ENCODE results near the gene MCC.

The MCC gene

DNA sequence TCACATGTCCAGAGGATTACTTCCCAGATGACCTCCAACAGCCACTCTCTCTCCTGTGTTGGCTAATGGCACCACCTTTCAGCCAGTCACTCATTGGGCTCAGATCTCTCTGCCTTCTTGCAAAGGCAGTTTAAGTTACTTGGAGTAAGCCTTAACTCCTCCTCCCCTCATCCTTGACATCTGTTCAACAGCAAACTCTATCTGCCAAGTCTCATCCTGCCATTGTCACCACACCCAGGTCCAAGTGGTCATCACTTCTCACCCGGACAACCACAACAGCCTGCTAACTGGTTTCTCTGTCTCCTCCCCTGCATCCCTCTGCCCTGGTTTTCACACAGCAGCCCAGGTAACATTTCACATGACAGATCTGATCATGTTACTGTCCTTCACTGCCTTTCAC, 453.2 kb downstream of the MCC start:
- no peak overlapping the region for H3K9ac ChIP-seq

DNA sequence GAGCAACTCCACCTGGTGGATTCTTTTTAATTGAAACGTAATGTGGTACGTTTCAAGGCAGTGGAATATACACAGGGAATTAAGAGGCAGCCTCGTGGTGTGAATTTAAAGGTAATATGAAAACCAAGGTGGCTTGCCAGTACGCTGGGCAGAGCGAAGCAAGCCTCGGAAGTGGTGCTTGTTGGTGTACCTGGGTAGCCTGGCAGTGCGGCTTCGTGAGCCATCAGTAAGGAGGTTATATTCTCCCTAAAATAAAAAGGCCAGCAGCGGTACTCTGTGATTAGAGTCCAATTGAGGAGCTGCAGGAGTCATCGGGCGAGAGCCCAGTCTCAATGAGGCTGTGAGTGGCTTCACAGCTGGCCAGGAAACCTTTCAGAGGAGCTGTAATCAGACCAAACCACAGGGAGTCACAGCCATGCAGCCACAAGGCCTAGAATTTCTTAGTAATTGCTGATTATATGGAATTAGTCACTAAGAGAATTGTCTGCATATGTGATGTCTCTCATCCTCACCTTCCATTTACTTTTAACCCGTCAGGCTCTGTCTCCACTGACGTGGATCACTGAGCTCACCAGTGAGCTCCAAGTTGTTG, 454.0 kb downstream of the MCC start:
- Histone ChIP-seq H3K4me3 (no peak overlapping the region), H4K20me1 (no peaks in the 10 kb centered on the region), H3K9ac (no peak overlapping the region), H3K4me1 (no peaks in the 10 kb centered on the region), H3K9me3 (no peaks in the 10 kb centered on the region), H3K27me3 (no peaks in the 10 kb centered on the region), H3K4me2 (no peak overlapping the region), H3K36me3 (no peaks in the 10 kb centered on the region), H3K27ac (no peak overlapping the region)
- no peak for TF ChIP-seq Cebpa-rat (IDR thresholded peaks at IDR 0.05)

More for the DNA sequence above, 453.2 kb downstream of the MCC start:
- Histone ChIP-seq H3K27ac (0 out of 2 replicates have a peak overlapping the region, but pooled peaks have one; percentile 2), H3K4me1 (no peaks in the 10 kb centered on the region), H3K9me3 (no peaks in the 10 kb centered on the region), H3K27me3 (no peaks in the 10 kb centered on the region), H4K20me1 (no peaks in the 10 kb centered on the region), H3K4me3 (no peak overlapping the region), H3K4me2 (no peak overlapping the region), H3K36me3 (no peaks in the 10 kb centered on the region)
- no peak for TF ChIP-seq Cebpa-rat (IDR thresholded peaks at IDR 0.05)

DNA sequence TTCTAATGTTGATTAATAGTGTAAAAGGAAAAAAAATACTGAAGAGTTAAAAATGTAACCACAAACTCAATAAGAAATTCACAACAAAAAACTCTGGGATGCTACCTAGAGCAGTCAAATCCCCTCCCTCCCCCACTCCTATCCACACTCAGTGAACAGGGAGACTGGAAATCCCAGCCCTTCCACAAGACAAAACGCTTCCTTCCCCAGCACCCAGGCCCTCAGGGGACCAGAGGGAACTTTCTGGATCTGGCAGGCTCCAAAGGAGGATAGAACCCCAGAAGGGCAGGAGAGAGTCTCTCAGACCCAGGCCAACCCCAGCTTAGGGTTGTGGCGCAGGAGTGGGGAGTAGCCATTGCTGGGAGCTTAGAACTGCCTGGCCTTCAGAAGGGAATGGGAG, 456.7 kb downstream of the MCC start:
- Histone ChIP-seq H3K9ac (no peak overlapping the region), H3K4me1 (no peaks in the 10 kb centered on the region), H4K20me1 (no peaks in the 10 kb centered on the region), H3K36me3 (peaks cover 15% of the 10 kb centered on the region), H3K4me2 (no peak overlapping the region), H3K27me3 (no peaks in the 10 kb centered on the region), H3K9me3 (no peaks in the 10 kb centered on the region), H3K4me3 (no peak overlapping the region), H3K27ac (no peak overlapping the region)
- no peak for TF ChIP-seq Cebpa-rat (IDR thresholded peaks at IDR 0.05)

DNA sequence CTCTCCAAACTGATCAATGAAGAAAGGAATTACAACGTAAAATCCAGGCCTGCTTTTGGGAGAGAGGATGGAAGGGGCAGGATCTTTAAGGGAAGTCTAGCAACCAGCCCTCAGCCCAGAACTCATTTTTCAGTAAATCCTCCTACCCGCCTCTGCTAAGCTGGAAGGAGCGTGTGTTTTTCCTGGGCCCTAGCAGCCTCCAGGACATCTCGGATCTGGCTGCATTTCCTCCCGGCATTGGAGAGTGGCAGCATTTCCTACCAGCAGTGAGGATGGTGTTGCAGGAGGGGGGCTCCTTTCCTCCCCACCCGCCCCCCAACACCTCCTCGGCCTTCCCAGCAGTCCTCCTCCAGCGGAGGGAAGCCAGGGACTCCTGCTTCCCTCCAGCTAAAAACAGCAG, 457.1 kb downstream of the MCC start:
- TF ChIP-seq Cebpa-rat (IDR thresholded peaks at IDR 0.05): no peak
- no peaks in the 10 kb centered on the region for H3K9me3 ChIP-seq
- H3K27ac ChIP-seq: no peak overlapping the region
- peaks cover 20% of the 10 kb centered on the region for H3K36me3 ChIP-seq
- no peaks in the 10 kb centered on the region for H3K27me3 ChIP-seq
- H4K20me1 ChIP-seq: no peaks in the 10 kb centered on the region
- H3K4me1 ChIP-seq: no peaks in the 10 kb centered on the region
- H3K9ac ChIP-seq: no peak overlapping the region
- H3K4me3 ChIP-seq: no peak overlapping the region
- no peak overlapping the region for H3K4me2 ChIP-seq

GRCh38 chr5:113029614-113030013, 458.6 kb downstream of the MCC start:
- Histone ChIP-seq H3K27ac (no peak overlapping the region), H3K4me1 (no peaks in the 10 kb centered on the region), H3K9ac (no peak overlapping the region), H3K27me3 (no peaks in the 10 kb centered on the region), H3K4me2 (no peak overlapping the region), H3K9me3 (no peaks in the 10 kb centered on the region), H3K36me3 (peaks cover 30% of the 10 kb centered on the region), H3K4me3 (no peak overlapping the region), H4K20me1 (no peaks in the 10 kb centered on the region)
- no peak for TF ChIP-seq Cebpa-rat (IDR thresholded peaks at IDR 0.05)

DNA sequence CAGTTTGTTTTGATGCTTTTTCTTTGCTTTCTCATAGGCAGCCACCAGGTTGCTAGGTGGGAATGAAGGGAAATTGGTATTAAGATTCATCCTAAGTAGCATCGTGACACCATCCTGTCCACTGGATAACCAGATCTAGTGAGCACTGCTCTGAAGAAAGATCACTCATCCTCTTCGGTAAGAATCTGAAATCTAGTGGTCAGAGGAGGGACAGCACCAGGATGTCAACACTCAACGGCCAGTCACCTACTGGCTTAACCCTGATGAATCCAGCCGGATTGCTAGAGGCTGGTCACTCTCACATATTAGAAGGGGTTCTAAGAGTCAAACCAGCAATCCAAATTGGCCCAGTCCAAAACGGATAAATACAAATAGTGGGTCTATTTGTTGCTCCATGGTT, 460.8 kb downstream of the MCC start:
- no peak overlapping the region for H3K9ac ChIP-seq

DNA sequence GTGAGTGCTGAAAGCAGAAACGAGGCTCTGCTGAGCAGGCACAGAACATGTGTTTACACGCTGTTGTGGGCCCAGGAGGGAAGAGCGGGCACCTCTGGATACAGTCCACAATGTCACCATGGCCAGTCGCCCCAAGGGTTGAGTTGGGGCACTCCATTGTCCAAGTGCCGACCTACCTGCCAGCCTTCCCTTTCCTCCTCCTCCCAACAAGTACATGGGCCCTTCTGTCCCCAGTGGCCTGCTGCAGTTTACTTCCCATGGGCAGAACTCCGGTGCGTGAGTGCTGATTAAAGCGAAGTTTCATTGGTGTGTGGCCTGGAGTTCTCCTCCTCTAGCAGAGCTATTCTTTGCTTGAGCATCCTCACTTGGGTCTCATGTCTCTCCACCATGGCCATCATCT, 461.2 kb downstream of the MCC start:
- H3K27me3 ChIP-seq: no peaks in the 10 kb centered on the region
- no peak for TF ChIP-seq Cebpa-rat (IDR thresholded peaks at IDR 0.05)
- peaks cover 39% of the 10 kb centered on the region for H3K36me3 ChIP-seq
- H3K4me1 ChIP-seq: peaks cover 16% of the 10 kb centered on the region
- H3K9me3 ChIP-seq: no peaks in the 10 kb centered on the region
- no peak overlapping the region for H3K4me2 ChIP-seq
- H3K9ac ChIP-seq: no peak overlapping the region
- no peaks in the 10 kb centered on the region for H4K20me1 ChIP-seq
- no peak overlapping the region for H3K27ac ChIP-seq
- H3K4me3 ChIP-seq: no peak overlapping the region

More for the DNA sequence above, 460.8 kb downstream of the MCC start:
- peaks cover 12% of the 10 kb centered on the region for H3K4me1 ChIP-seq
- peaks cover 39% of the 10 kb centered on the region for H3K36me3 ChIP-seq
- H3K4me2 ChIP-seq: no peak overlapping the region
- H4K20me1 ChIP-seq: no peaks in the 10 kb centered on the region
- no peaks in the 10 kb centered on the region for H3K27me3 ChIP-seq
- no peak for TF ChIP-seq Cebpa-rat (IDR thresholded peaks at IDR 0.05)
- no peak overlapping the region for H3K27ac ChIP-seq
- no peaks in the 10 kb centered on the region for H3K9me3 ChIP-seq
- H3K4me3 ChIP-seq: no peak overlapping the region

DNA sequence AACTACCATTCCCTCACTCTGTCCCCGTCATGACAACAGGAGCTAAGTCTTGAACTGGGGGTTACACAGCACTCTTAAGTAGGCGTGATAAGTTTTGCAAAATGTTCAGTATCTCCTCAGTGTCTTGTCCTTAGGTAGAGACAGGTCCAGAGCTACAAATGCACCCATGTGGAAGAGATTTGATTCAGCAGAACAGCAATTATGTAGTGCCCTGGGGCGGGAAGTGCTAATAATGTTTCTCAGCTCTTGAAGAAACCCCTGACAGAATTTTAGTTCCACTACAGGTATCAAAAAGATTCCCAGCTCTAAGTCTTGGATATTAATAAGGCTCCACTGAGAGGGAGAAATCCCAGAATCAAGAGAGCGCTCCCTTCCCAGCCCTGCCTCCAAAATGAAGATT, 462.0 kb downstream of the MCC start:
- Histone ChIP-seq H3K9me3 (no peaks in the 10 kb centered on the region), H3K27me3 (no peaks in the 10 kb centered on the region), H4K20me1 (no peaks in the 10 kb centered on the region), H3K4me3 (no peak overlapping the region), H3K9ac (no peak overlapping the region), H3K36me3 (peaks cover 39% of the 10 kb centered on the region), H3K4me1 (peaks cover 24% of the 10 kb centered on the region), H3K27ac (no peak overlapping the region), H3K4me2 (no peak overlapping the region)
- no peak for TF ChIP-seq Cebpa-rat (IDR thresholded peaks at IDR 0.05)

DNA sequence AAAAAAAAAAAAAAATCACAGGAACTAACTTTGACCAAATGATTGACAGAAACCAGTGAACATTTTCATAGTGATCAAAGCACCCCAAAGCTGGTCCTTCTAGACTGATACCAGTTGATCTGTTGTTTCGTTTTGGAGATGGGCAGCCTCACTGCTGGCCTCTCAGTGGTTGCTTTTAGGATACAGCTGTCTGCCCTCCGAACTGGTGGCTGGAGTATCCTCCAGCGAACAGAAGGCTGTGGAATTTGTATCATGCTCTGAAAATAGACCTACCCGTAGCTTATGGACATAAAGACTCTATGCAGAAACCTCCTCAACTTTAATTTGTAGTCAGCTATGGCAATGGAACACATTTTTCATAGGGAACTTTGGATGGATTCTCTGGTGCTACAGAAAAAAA, 462.7 kb downstream of the MCC start:
- Histone ChIP-seq H3K36me3 (peaks cover 45% of the 10 kb centered on the region), H3K4me2 (no peak overlapping the region), H3K9me3 (no peaks in the 10 kb centered on the region), H3K4me1 (peaks cover 30% of the 10 kb centered on the region), H3K4me3 (no peak overlapping the region), H3K27me3 (no peaks in the 10 kb centered on the region), H3K9ac (no peak overlapping the region), H4K20me1 (no peaks in the 10 kb centered on the region), H3K27ac (no peak overlapping the region)
- TF ChIP-seq Cebpa-rat (IDR thresholded peaks at IDR 0.05): no peak

GRCh38 chr5:113024076-113024697, 464.1 kb downstream of the MCC start:
- no peak overlapping the region for H3K4me2 ChIP-seq
- no peaks in the 10 kb centered on the region for H4K20me1 ChIP-seq
- H3K36me3 ChIP-seq: peaks cover 51% of the 10 kb centered on the region
- peaks cover 30% of the 10 kb centered on the region for H3K4me1 ChIP-seq
- no peaks in the 10 kb centered on the region for H3K27me3 ChIP-seq
- no peak overlapping the region for H3K27ac ChIP-seq
- no peak for TF ChIP-seq Cebpa-rat (IDR thresholded peaks at IDR 0.05)
- no peak overlapping the region for H3K9ac ChIP-seq
- no peak overlapping the region for H3K4me3 ChIP-seq
- H3K9me3 ChIP-seq: no peaks in the 10 kb centered on the region

Measured in BLaER1 (cell line).